ENCODE data around the gene SLC9C2.
"Not testable (repeated sequence)": the region's sequence is repeated elsewhere in the genome, so short reads cannot be mapped to it uniquely, and the experiment has no call there.

SLC9C2 gene

GRCh38 chr1:173638043-173639021 is 35.5 kb upstream of the SLC9C2 start:
- H3K4me3 ChIP-seq (ENCODE audit: low read depth, low read length), result no peak overlapping the region
- TF ChIP-seq CTCF (IDR thresholded peaks at IDR 0.05; ENCODE audit: insufficient read depth, low read length, missing control alignments), result no peak
- DNase-seq (ENCODE audit: low read depth, low spot score), result no peak
- POLR2A ChIA-PET, result no interaction called here
- CTCF ChIA-PET, result no interaction called here

- POLR2A ChIA-PET; H3K4me3 ChIP-seq (ENCODE audit: low read depth, low read length); CTCF ChIA-PET; DNase-seq (ENCODE audit: low read depth, low spot score): not testable (repeated sequence)
These were observed 34.6 kb upstream of the SLC9C2 start for GRCh38 chr1:173637236-173638042.

GRCh38 chr1:173635116-173635515 is 32.2 kb upstream of the SLC9C2 start, which contains the start of gene TEX50:
TEX50 (plus strand) TSS chr1:173635338; CDS start chr1:173635522, 184 bp downstream.
- POLR2A ChIA-PET, result no interaction called here
- TF ChIP-seq CTCF (IDR thresholded peaks at IDR 0.05; ENCODE audit: insufficient read depth, low read length, missing control alignments), result no peak
- CTCF ChIA-PET, result no interaction called here
- H3K4me3 ChIP-seq (ENCODE audit: low read depth, low read length), result no peak within 1 kb of the TSS
- no peak for DNase-seq (ENCODE audit: low read depth, low spot score)

- ChIA-PET CTCF (no interaction called here), POLR2A (no interaction called here)
- no peak for TF ChIP-seq CTCF (IDR thresholded peaks at IDR 0.05; ENCODE audit: insufficient read depth, low read length, missing control alignments)
These were observed 26.0 kb upstream of the SLC9C2 start for GRCh38 chr1:173628888-173629287.

GRCh38 chr1:173627269-173627668 is 24.4 kb upstream of the SLC9C2 start:
- ChIA-PET POLR2A (no interaction called here), CTCF (no interaction called here)
- no peak for TF ChIP-seq CTCF (IDR thresholded peaks at IDR 0.05; ENCODE audit: insufficient read depth, low read length, missing control alignments)
- no peak for DNase-seq (ENCODE audit: low read depth, low spot score)
- no peak overlapping the region for H3K4me3 ChIP-seq (ENCODE audit: low read depth, low read length)

More at GRCh38 chr1:173628888-173629287, 26.0 kb upstream of the SLC9C2 start:
- no peak overlapping the region for H3K4me3 ChIP-seq (ENCODE audit: low read depth, low read length)
- no peak for DNase-seq (ENCODE audit: low read depth, low spot score)

GRCh38 chr1:173616859-173617258 is 14.0 kb upstream of the SLC9C2 start:
- POLR2A ChIA-PET, result no interaction called here
- H3K4me3 ChIP-seq (ENCODE audit: low read depth, low read length), result no peak overlapping the region
- no peak for TF ChIP-seq CTCF (IDR thresholded peaks at IDR 0.05; ENCODE audit: insufficient read depth, low read length, missing control alignments)
- no peak for DNase-seq (ENCODE audit: low read depth, low spot score)
- CTCF ChIA-PET, result no interaction called here

GRCh38 chr1:173613086-173613485 is 10.2 kb upstream of the SLC9C2 start:
- H3K4me3 ChIP-seq (ENCODE audit: low read depth, low read length); POLR2A ChIA-PET; CTCF ChIA-PET; DNase-seq (ENCODE audit: low read depth, low spot score): not testable (repeated sequence)
